A549 (cell line): ENCODE data around the gene OR8B4.
"Not testable (repeated sequence)": the region's sequence is repeated elsewhere in the genome, so short reads cannot be mapped to it uniquely, and the experiment has no call there.

ENCODE experiments used
- CHD2 ChIP-seq: fragments of 150-350 bp; IDR thresholded peaks from 2 replicates; pipeline ENCODE4 v1.6.1; 2014; ENCODE audit warnings: low read length; ENCODE audit not compliant: partially characterized antibody
- CHD4 ChIP-seq: fragments of 200-600 bp; sonication (generic); IDR thresholded peaks from 2 replicates; pipeline ENCODE4 v1.6.1; 2016; ENCODE audit warnings: antibody characterized with exemption, mild to moderate bottlenecking, borderline replicate concordance
- MYC ChIP-seq: IDR thresholded peaks from 2 replicates; pipeline ENCODE4 v1.6.1; 2012; ENCODE audit warnings: mild to moderate bottlenecking, inconsistent platforms, low read length, improper control_type of control experiment, borderline replicate concordance
- ZFP36 ChIP-seq: fragments of 450-650 bp; IDR thresholded peaks from 2 replicates; pipeline ENCODE4 v1.6.1; 2014; ENCODE audit warnings: borderline replicate concordance; ENCODE audit not compliant: partially characterized antibody

DNA sequence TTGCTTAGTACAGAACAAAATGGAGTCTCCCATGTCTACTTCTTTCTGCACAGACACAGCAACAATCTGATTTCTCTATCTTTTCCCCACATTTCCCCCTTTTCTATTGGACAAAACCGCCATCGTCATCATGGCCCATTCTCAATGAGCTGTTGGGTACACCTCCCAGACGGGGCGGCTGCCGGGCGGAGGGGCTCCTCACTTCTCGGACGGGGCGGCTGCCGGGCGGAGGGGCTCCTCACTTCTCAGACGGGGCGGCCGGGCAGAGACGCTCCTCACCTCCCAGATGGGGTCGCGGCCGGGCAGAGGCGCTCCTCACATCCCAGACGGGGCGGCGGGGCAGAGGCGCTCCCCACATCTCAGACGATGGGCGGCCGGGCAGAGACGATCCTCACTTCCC lies 21.5 kb downstream of the OR8B4 start:
- TF ChIP-seq CHD4, CHD2, MYC, ZFP36: not testable (repeated sequence)
